Muscle of back (tissue), 11 donors: ENCODE measurements around the gene ATP8B4. TPM values are rescaled to one million over a fixed set of nuclear protein-coding genes. Genes with fewer than 3 reads are reported as not detected.
A peak's percentile ranks its signal among the peaks of the same experiment; 100 is the strongest.
"Not testable (repeated sequence)": the region's sequence is repeated elsewhere in the genome, so short reads cannot be mapped to it uniquely, and the experiment has no call there.

Experiments used
- DNase-seq, 3 donors: peaks; one replicate each; pipeline versions ENCODE4 v3.0.0 to v3.0.0-alpha.2; 2013
- polyA plus RNA-seq, 10 donors: library from polyadenylated mRNA; unstranded; fragments of 120-200 nt; gene quantifications; one replicate each; pipeline ENCODE4 v1.2.1, GENCODE V29; 2013; ENCODE audit not compliant: insufficient read length in 10 of 10

The ATP8B4 gene
- polyA plus RNA-seq, 10 donors: 1.6 to 4.0 (median 3.0) TPM

GRCh38 chr15:50138391-50138790 lies 19.4 kb upstream of the ATP8B4 start:
- DNase-seq: no peak

- no peak for DNase-seq
These were observed 18.9 kb upstream of the ATP8B4 start for GRCh38 chr15:50137893-50138292.

- DNase-seq: peak in 1 of 3 donors; percentile 89
These were observed 18.3 kb upstream of the ATP8B4 start for GRCh38 chr15:50137330-50137761.

GRCh38 chr15:50135031-50135551 lies 16.1 kb upstream of the ATP8B4 start:
- no peak for DNase-seq

GRCh38 chr15:50134524-50135024 lies 15.5 kb upstream of the ATP8B4 start:
- no peak for DNase-seq

GRCh38 chr15:50132251-50132984 lies 13.4 kb upstream of the ATP8B4 start:
- not testable (repeated sequence) for DNase-seq

GRCh38 chr15:50131617-50132016 lies 12.6 kb upstream of the ATP8B4 start:
- DNase-seq: no peak

- DNase-seq: peak in 1 of 3 donors; percentile 41
These were observed 9.2 kb upstream of the ATP8B4 start for GRCh38 chr15:50128266-50128665.

- DNase-seq: no peak
These were observed 8.3 kb upstream of the ATP8B4 start for GRCh38 chr15:50127255-50127777.

- no peak for DNase-seq
These were observed 7.0 kb upstream of the ATP8B4 start for GRCh38 chr15:50126072-50126471.

GRCh38 chr15:50124631-50125030 lies 5.6 kb upstream of the ATP8B4 start:
- DNase-seq: no peak

- no peak for DNase-seq
These were observed 5.0 kb upstream of the ATP8B4 start for GRCh38 chr15:50123861-50124557.

- no peak for DNase-seq
These were observed 1.7 kb upstream of the ATP8B4 start for GRCh38 chr15:50120729-50121128.

GRCh38 chr15:50117431-50118027 lies 1.5 kb downstream of the ATP8B4 start:
- no peak for DNase-seq

- DNase-seq: no peak
These were observed 2.6 kb downstream of the ATP8B4 start for GRCh38 chr15:50116477-50116876.

- DNase-seq: peak in 1 of 3 donors; percentile 37
These were observed 4.8 kb downstream of the ATP8B4 start for GRCh38 chr15:50113992-50114780.

- DNase-seq: peak in 1 of 3 donors; percentile 19
These were observed 5.9 kb downstream of the ATP8B4 start for GRCh38 chr15:50113187-50113505.

- DNase-seq: peak in 1 of 3 donors; percentile 22
These were observed 6.4 kb downstream of the ATP8B4 start for GRCh38 chr15:50112488-50113186.

GRCh38 chr15:50110285-50110684 lies 8.7 kb downstream of the ATP8B4 start:
- DNase-seq: no peak

- DNase-seq: no peak
These were observed 9.7 kb downstream of the ATP8B4 start for GRCh38 chr15:50109076-50109987.
